ENCODE measurements around the gene DBET.
"Not testable (repeated sequence)": the region's sequence is repeated elsewhere in the genome, so short reads cannot be mapped to it uniquely, and the experiment has no call there.

DNA sequence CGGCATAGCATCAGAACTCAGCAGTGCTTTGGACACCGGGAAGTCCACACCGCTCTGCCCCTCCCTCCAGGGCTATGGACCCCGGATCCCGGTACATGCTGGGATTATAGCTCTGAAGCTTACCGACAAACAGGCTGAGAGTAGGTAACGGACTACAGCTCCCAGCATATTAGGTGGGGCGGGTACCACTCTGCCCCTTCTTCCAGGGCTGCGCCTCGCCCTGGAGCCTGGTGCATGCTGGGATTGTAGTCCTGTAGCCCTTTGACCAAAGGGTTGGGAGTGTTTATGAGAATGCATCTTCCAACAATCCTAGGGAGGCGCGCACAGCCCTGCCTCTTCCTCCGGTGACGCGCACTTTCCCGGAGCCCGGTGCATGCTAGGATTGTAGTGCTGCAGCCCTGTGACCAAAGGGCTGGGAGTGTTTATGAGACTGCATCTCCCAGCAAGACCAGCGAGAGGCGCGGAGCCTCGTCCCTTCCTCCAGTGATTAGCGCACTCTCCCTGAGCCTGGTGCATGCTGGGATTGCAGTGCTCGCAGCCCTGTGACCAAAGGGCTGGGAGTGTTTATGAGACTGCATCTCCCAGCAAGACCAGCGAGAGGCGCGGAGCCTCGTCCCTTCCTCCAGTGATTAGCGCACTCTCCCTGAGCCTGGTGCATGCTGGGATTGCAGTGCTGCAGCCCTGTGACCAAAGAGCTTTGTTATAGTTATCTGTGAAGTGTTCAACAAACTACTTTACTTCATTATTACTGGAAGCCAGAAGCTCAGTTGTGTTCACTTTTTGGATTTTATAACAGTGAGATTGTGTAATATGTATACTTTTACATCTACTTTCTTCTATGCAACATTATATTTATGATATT, 14.7 kb upstream of the DBET start:
- not testable (repeated sequence) for TF ChIP-seq POLR2A (IDR thresholded peaks at IDR 0.05; ENCODE audit: low read length); GATA1 (IDR thresholded peaks at IDR 0.05; ENCODE audit: low read depth, low read length)
